AG10803 (cell line): ENCODE measurements around the gene IBA57.

Source experiments
- DNase-seq: peaks from one replicate; pipeline ENCODE4 v3.0.0; 2010; ENCODE audit warnings: low read depth
- H3K4me3 ChIP-seq: 2 replicates; pipeline ENCODE4 v1.5.1; 2011; ENCODE audit warnings: mild to moderate bottlenecking, low read length, control low read depth
- CTCF ChIP-seq: conservative IDR thresholded peaks from 2 replicates; pipeline ENCODE4 v1.5.1; 2011; ENCODE audit warnings: mild to moderate bottlenecking, low read length, control low read depth, inconsistent platforms

Gene IBA57

DNA sequence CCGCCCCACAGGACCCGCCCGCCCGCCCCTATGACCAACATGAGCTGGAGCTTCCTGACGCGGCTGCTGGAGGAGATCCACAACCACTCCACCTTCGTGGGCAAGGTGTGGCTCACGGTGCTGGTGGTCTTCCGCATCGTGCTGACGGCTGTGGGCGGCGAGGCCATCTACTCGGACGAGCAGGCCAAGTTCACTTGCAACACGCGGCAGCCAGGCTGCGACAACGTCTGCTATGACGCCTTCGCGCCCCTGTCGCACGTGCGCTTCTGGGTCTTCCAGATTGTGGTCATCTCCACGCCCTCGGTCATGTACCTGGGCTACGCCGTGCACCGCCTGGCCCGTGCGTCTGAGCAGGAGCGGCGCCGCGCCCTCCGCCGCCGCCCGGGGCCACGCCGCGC is 7.9 kb upstream of the IBA57 start:
- DNase-seq, result no peak

DNA sequence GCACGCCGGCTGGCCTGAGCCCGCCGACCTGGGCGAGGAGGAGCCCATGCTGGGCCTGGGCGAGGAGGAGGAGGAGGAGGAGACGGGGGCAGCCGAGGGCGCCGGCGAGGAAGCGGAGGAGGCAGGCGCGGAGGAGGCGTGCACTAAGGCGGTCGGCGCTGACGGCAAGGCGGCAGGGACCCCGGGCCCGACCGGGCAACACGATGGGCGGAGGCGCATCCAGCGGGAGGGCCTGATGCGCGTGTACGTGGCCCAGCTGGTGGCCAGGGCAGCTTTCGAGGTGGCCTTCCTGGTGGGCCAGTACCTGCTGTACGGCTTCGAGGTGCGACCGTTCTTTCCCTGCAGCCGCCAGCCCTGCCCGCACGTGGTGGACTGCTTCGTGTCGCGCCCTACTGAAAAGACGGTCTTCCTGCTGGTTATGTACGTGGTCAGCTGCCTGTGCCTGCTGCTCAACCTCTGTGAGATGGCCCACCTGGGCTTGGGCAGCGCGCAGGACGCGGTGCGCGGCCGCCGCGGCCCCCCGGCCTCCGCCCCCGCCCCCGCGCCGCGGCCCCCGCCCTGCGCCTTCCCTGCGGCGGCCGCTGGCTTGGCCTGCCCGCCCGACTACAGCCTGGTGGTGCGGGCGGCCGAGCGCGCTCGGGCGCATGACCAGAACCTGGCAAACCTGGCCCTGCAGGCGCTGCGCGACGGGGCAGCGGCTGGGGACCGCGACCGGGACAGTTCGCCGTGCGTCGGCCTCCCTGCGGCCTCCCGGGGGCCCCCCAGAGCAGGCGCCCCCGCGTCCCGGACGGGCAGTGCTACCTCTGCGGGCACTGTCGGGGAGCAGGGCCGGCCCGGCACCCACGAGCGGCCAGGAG is 7.2 kb upstream of the IBA57 start:
- DNase-seq, result no peak
- H3K4me3 ChIP-seq, result no peak overlapping the region
- TF ChIP-seq CTCF, result no peak

More for the DNA sequence above, 7.9 kb upstream of the IBA57 start:
- TF ChIP-seq CTCF, result no peak
- H3K4me3 ChIP-seq, result no peak overlapping the region

- TF ChIP-seq CTCF, result no peak
- DNase-seq, result no peak
- H3K4me3 ChIP-seq, result no peak overlapping the region
These were observed 6.5 kb upstream of the IBA57 start for GRCh38 chr1:228159008-228159665.

DNA sequence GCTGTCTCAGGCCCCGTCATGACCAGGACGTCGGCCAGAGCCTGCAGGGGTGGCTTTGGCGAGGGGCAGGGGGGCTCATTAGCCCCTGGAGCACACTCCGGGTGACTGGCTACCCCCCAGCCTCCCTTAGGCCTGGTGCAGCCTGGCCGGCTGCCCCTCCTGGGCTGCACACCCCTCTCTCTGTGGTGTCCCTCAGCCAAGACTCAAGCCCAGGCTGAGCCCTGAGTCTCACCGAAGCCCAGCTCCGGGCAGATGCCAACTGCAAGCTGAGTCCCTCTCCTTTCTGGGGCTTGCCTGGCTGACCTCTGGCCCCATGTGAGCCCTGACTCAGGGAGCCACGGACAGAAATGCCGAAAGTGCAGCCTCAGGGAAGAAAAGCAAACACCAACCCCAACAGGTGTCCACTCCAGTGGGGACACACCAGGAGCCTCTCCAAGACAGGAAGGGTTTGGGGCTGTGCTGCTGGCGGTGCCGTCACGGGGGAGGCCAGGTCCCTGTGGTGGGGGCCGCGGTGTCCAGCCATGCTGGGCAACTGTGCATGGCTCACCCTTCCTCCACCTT is 5.3 kb upstream of the IBA57 start:
- no peak for DNase-seq
- TF ChIP-seq CTCF, result no peak
- no peak overlapping the region for H3K4me3 ChIP-seq

DNA sequence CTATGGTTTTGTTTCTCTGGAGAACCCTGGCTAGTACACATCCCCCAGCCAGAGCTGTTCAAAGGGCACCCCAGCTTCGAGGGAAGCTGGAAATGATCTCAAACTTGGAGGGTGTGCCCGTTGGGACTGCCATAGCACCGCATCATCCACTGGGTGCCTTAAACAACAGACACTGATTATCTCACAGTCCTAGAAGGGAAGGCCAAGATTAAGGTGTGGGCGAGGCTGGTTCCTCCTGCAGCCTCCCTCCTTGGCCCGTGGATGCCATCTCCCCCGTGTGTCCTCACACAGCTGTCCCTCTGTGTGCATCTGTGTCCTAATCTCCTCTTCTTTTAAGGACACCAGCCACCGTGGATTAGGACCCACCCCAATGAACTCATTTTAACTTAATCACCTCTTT is 4.2 kb upstream of the IBA57 start:
- no peak for DNase-seq
- no peak for TF ChIP-seq CTCF
- H3K4me3 ChIP-seq, result no peak overlapping the region

GRCh38 chr1:228161866-228162265 is 3.7 kb upstream of the IBA57 start:
- TF ChIP-seq CTCF, result no peak
- H3K4me3 ChIP-seq, result no peak overlapping the region
- DNase-seq, result no peak
